ENCODE measurements around the gene ATPAF2. TPM values are rescaled to one million over a fixed set of nuclear protein-coding genes. Genes with fewer than 3 reads are reported as not detected.

The ATPAF2 gene
- total and polyA plus RNA-seq, 4 donors = 17.7 to 32.9 (median 23.3) TPM

DNA sequence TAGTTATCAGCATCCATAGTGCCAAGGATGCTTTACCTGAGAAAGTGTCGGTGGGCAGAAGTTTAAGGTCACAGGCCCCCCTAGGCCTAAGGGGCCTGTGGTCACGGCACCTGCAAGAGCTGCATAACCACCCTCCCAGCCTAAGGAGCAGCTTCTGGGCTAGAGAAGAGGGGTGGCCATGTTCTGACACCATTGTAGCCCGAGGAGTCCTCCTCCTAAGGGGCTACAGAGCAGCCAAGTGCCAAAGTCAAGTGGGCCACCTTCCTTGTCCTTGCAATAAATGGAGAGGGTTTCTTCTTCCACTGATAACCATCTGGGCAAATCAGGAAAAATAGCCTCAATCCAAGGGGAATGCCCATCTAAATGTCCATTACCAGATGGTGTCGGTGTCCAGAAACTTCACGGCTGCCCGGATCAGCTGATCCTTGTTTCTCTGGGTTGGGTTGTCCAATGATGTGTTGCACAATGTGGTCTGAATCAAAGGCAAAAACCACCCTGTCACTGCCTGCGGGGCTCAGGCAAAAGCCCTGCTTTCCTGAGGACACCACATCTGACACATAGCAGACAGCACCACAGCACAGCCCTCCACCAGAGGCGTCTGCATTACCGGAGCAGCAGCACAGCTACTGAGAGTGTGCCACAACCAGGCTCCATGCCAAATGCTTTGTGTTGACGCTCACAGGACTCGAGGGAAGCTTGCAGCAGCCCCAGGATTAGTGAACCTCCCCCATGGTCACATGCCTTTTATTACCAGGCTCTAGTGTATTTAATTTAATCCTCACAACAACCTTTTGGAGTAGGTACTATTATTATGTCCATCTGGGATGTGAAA, 12.8 kb downstream of the ATPAF2 start:
- peak in 2 of 3 donors; percentile 35 to 54 for DNase-seq
- Histone ChIP-seq H3K9me3 (ENCODE audit: control insufficient read depth in 4 of 4, insufficient read depth in 3 of 4, low read length in 3 of 4) (no peaks in the 10 kb centered on the region), H3K27ac (ENCODE audit: low read depth in 1 of 2, low read length in 1 of 2) (no peak overlapping the region), H3K4me3 (no peak overlapping the region), H3K9ac (ENCODE audit: insufficient read depth in 1 of 2, low read length in 2 of 2) (no peak overlapping the region), H3K27me3 (ENCODE audit: control insufficient read depth in 3 of 3, insufficient read depth in 3 of 3, low read length in 2 of 3) (no peaks in the 10 kb centered on the region), H3K36me3 (ENCODE audit: control insufficient read depth in 4 of 4, insufficient read depth in 4 of 4, low read length in 4 of 4) (peaks cover 0 to 17% (median 5%) of the 10 kb centered on the region in 4 donors), H3K4me1 (ENCODE audit: control insufficient read depth in 5 of 5, insufficient read depth in 5 of 5, low read length in 5 of 5) (peaks cover 0 to 6% (median 5%) of the 10 kb centered on the region in 5 donors)
- TF ChIP-seq, protein P1, sequence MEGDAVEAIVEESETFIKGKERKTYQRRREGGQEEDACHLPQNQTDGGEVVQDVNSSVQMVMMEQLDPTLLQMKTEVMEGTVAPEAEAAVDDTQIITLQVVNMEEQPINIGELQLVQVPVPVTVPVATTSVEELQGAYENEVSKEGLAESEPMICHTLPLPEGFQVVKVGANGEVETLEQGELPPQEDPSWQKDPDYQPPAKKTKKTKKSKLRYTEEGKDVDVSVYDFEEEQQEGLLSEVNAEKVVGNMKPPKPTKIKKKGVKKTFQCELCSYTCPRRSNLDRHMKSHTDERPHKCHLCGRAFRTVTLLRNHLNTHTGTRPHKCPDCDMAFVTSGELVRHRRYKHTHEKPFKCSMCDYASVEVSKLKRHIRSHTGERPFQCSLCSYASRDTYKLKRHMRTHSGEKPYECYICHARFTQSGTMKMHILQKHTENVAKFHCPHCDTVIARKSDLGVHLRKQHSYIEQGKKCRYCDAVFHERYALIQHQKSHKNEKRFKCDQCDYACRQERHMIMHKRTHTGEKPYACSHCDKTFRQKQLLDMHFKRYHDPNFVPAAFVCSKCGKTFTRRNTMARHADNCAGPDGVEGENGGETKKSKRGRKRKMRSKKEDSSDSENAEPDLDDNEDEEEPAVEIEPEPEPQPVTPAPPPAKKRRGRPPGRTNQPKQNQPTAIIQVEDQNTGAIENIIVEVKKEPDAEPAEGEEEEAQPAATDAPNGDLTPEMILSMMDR (IDR thresholded peaks at IDR 0.05; ENCODE audit: control extremely low read depth, extremely low read depth) = no peak
- no peak for ATAC-seq (ENCODE audit: insufficient read depth, low FRiP score)
- 67 to 72% methylated on average over 11 of the region's 11 CpGs for WGBS, 2 donors

DNA sequence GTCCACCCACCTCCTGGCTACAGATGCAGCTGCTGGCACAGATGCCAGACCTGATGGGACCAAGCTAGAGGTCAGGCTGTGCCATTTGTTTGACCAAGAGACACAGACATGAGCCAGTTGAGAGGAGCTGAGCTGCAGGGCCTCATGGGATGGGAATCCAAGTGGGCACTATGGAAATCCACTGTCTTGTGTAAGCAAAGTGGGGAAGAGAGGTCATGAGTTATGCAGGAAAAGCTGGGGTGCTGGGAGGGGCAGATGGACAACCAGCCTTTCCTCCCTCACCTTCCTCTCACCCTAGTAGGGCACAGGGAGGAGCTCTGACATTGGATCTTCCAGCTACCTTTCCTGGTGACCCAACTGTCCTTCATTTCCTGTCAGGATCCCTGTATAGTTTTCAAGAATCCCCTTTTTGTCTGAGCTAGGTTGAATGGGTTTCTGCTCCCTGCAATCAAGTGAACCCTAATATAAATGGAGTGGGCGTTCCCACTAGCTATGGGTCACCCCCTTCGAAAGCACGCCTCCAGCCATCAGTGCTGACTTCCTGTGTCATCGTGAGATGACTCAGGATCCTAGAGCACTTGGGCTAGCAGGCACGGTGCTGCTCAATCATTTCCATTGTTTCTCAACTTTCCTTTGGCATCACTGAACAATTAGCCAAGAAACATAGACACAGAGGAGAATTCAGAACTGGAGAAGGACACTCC, 13.6 kb downstream of the ATPAF2 start:
- no peak overlapping the region for H3K27ac ChIP-seq (ENCODE audit: low read depth in 1 of 2, low read length in 1 of 2)

DNA sequence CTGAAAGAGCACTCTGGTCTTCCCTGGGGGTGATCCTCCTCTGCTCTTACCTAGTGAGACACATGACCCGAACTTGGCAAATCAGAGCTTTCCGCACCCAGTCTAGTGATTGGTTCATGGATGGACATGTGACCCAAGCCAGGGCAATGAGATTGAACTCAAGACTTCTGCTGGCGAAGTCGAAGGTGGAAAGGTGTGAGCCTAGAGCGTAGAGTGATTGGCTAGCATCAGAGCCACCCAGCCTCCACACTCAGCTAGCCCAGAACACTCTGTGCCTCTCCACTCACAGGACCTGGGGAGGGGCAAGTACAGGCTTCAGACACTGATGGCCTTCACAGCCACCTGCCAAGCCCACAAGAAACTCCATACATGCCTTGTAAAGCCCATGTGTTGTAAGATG, 17.6 kb downstream of the ATPAF2 start:
- Histone ChIP-seq H3K4me1 (ENCODE audit: control insufficient read depth in 5 of 5, insufficient read depth in 5 of 5, low read length in 5 of 5) (peaks cover 0 to 13% (median 0%) of the 10 kb centered on the region in 5 donors), H3K27ac (ENCODE audit: low read depth in 1 of 2, low read length in 1 of 2) (no peak overlapping the region), H3K4me3 (no peak overlapping the region), H3K36me3 (ENCODE audit: control insufficient read depth in 4 of 4, insufficient read depth in 4 of 4, low read length in 4 of 4) (peaks cover 0 to 16% (median 4%) of the 10 kb centered on the region in 4 donors), H3K9ac (ENCODE audit: insufficient read depth in 1 of 2, low read length in 2 of 2) (no peak overlapping the region), H3K27me3 (ENCODE audit: control insufficient read depth in 3 of 3, insufficient read depth in 3 of 3, low read length in 2 of 3) (no peaks in the 10 kb centered on the region), H3K9me3 (ENCODE audit: control insufficient read depth in 4 of 4, insufficient read depth in 3 of 4, low read length in 3 of 4) (no peaks in the 10 kb centered on the region)
- TF ChIP-seq, protein P1 (IDR thresholded peaks at IDR 0.05; ENCODE audit: control extremely low read depth, extremely low read depth) = no peak
- ATAC-seq (ENCODE audit: insufficient read depth, low FRiP score) = no peak
- WGBS, 2 donors = 95 to 97% methylated on average over 5 of the region's 5 CpGs
- no peak for DNase-seq

More for the DNA sequence above, 13.6 kb downstream of the ATPAF2 start:
- H3K27me3 ChIP-seq (ENCODE audit: control insufficient read depth in 3 of 3, insufficient read depth in 3 of 3, low read length in 2 of 3) = no peaks in the 10 kb centered on the region
- H3K9me3 ChIP-seq (ENCODE audit: control insufficient read depth in 4 of 4, insufficient read depth in 3 of 4, low read length in 3 of 4) = no peaks in the 10 kb centered on the region
- peaks cover 0 to 6% (median 5%) of the 10 kb centered on the region in 5 donors for H3K4me1 ChIP-seq (ENCODE audit: control insufficient read depth in 5 of 5, insufficient read depth in 5 of 5, low read length in 5 of 5)
- H3K4me3 ChIP-seq = no peak overlapping the region
- peaks cover 0 to 20% (median 5%) of the 10 kb centered on the region in 4 donors for H3K36me3 ChIP-seq (ENCODE audit: control insufficient read depth in 4 of 4, insufficient read depth in 4 of 4, low read length in 4 of 4)
- TF ChIP-seq, protein P1 (IDR thresholded peaks at IDR 0.05; ENCODE audit: control extremely low read depth, extremely low read depth) = no peak
- no peak for DNase-seq
- peak; percentile 34 for ATAC-seq (ENCODE audit: insufficient read depth, low FRiP score)
- H3K9ac ChIP-seq (ENCODE audit: insufficient read depth in 1 of 2, low read length in 2 of 2) = no peak overlapping the region
- WGBS, 2 donors = 15 to 58% methylated on average over 5 of the region's 5 CpGs
